Thymus (tissue), 11 donors: Measurements from ENCODE around the gene EYS. TPM values are rescaled to one million over a fixed set of nuclear protein-coding genes. Genes with fewer than 3 reads are reported as not detected.

ENCODE experiments used
- DNase-seq, 9 donors: peaks; one replicate each; pipeline ENCODE4 v3.0.0-alpha.2; 2013; ENCODE audit warnings: low spot score in 9 of 9, low read depth in 6 of 9, missing footprints in 1 of 9
- H3K27ac ChIP-seq, 2 donors: one replicate each; pipeline ENCODE4 v1.5.1; 2013; ENCODE audit warnings: control low read depth in 1 of 2, low read depth in 1 of 2, low read length in 1 of 2, mild to moderate bottlenecking in 1 of 2, moderate library complexity in 1 of 2
- H3K27me3 ChIP-seq, 2 donors: one replicate each; pipeline ENCODE4 v1.5.1; 2013; ENCODE audit warnings: low read length in 1 of 2; ENCODE audit not compliant: control insufficient read depth in 2 of 2, insufficient read depth in 1 of 2
- H3K36me3 ChIP-seq, 2 donors: one replicate each; pipeline ENCODE4 v1.5.1; 2013; ENCODE audit warnings: low read length in 1 of 2, mild to moderate bottlenecking in 1 of 2, moderate library complexity in 1 of 2; ENCODE audit not compliant: control insufficient read depth in 2 of 2, insufficient read depth in 2 of 2
- H3K4me1 ChIP-seq, 2 donors: one replicate each; pipeline ENCODE4 v1.5.1; 2013; ENCODE audit warnings: low read length in 2 of 2; ENCODE audit not compliant: control insufficient read depth in 2 of 2, insufficient read depth in 2 of 2
- H3K4me3 ChIP-seq, 2 donors: one replicate each; pipeline ENCODE4 v1.5.1; 2013; ENCODE audit warnings: low read length in 2 of 2, control low read depth in 1 of 2, mild to moderate bottlenecking in 1 of 2
- H3K9me3 ChIP-seq, 2 donors: one replicate each; pipeline ENCODE4 v1.5.1; 2013; ENCODE audit warnings: low read length in 1 of 2, mild to moderate bottlenecking in 1 of 2; ENCODE audit not compliant: control insufficient read depth in 2 of 2, insufficient read depth in 1 of 2
- WGBS: extraction: QIAGEN DNeasy Blood & Tissue Kit; methylation state at CpG from one replicate; pipeline ENCODE4 v1.1.7; 2013; 5-methylcytosine and 5-hydroxymethylcytosine counted together
- polyA plus RNA-seq: library from polyadenylated mRNA; stranded (reverse); fragments of 200-250 nt; gene quantifications from one replicate; pipeline ENCODE4 v1.2.3, GENCODE V29; 2013
- total RNA-seq: library from RNA; stranded (reverse); fragments of 120-200 nt; gene quantifications from one replicate; pipeline ENCODE4 v1.2.4, GENCODE V29; 2013
- donor health status: healthy.

EYS gene
- total and polyA plus RNA-seq, 2 donors, result 0.05 to 0.28 TPM

DNA sequence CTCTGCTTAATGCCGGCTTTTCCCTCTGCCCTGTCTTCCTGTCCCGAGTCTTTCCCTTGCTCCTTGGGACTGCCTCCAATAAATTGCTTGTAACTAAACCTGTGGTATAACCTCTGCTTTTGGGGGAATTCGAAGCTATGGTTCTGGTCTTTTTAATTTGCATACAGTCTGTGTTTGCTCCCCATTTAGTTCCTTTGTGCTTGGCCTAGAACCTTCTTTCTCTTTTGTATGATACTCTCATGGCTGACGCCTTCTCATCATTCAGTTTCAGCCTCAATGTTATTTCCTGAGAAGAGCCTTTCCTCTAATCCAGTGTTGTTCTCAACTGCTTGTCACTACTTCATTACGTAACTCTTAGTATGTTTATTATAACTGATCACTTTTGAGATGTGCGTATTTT, 1823.4 kb downstream of the EYS start:
- DNase-seq, result no peak
- Histone ChIP-seq H3K27ac (no peak overlapping the region), H3K4me3 (no peak overlapping the region), H3K9me3 (peaks cover 1 to 11% of the 10 kb centered on the region in 2 donors), H3K36me3 (no peaks in the 10 kb centered on the region), H3K4me1 (no peaks in the 10 kb centered on the region), H3K27me3 (no peaks in the 10 kb centered on the region)
- 96% methylated on average over 6 of the region's 6 CpGs for WGBS

- no peak for DNase-seq
- Histone ChIP-seq H3K4me3 (no peak overlapping the region), H3K27me3 (no peaks in the 10 kb centered on the region), H3K9me3 (peaks cover 1 to 7% of the 10 kb centered on the region in 2 donors), H3K36me3 (no peaks in the 10 kb centered on the region), H3K4me1 (no peaks in the 10 kb centered on the region), H3K27ac (no peak overlapping the region)
- 83% methylated on average over 4 of the region's 4 CpGs for WGBS
These were observed 1824.8 kb downstream of the EYS start for GRCh38 chr6:63882208-63882607.

DNA sequence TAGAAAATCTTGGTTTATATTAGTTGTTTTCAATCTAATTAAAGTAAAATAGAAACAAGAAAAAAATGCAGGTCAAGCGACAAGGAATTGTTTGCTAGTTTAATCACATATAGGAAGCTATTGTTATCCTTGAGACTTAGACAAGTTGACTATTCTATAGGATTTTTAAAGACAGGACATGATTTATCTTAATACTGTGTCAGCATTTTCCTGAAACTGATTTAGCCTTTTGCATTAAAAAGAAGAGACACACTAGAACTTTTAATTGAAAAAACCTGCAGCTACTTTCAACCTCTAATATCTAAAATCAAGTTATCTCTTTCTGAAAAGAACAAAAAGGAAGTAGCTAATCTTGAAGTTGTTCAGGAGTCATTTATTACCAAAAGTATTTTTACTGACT, 1825.2 kb downstream of the EYS start:
- WGBS, result 94% methylated on average over 1 of the region's 1 CpG

DNA sequence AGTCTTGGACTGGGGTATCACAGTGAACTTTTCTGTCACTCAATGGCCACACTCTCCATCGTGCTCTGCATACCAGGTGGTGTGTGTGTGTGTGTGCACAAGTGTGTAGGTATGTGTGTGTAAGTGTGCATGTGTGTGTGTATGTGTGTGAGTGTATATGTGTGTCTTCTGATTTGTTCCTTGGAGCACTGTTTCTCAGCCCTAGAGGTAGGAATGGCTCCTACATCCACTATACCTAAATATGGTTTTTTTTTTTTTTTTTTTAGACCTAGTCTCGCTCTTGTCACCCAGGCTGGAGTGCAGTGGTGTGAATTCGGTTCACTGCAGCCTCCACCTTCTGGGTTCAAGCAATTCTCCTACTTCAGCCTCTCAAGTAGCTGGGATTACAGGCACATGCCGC, 1834.8 kb downstream of the EYS start:
- no peak for DNase-seq
- WGBS, result 94% methylated on average over 4 of the region's 4 CpGs
- Histone ChIP-seq H3K4me3 (no peak overlapping the region), H3K27me3 (no peaks in the 10 kb centered on the region), H3K9me3 (no peaks in the 10 kb centered on the region), H3K27ac (no peak overlapping the region), H3K4me1 (no peaks in the 10 kb centered on the region), H3K36me3 (no peaks in the 10 kb centered on the region)

More for the DNA sequence above, 1825.2 kb downstream of the EYS start:
- H3K4me3 ChIP-seq, result no peak overlapping the region
- H3K27me3 ChIP-seq, result no peaks in the 10 kb centered on the region
- H3K36me3 ChIP-seq, result no peaks in the 10 kb centered on the region
- H3K27ac ChIP-seq, result no peak overlapping the region
- DNase-seq, result no peak
- no peaks in the 10 kb centered on the region for H3K4me1 ChIP-seq
- peaks cover 1 to 7% of the 10 kb centered on the region in 2 donors for H3K9me3 ChIP-seq

DNA sequence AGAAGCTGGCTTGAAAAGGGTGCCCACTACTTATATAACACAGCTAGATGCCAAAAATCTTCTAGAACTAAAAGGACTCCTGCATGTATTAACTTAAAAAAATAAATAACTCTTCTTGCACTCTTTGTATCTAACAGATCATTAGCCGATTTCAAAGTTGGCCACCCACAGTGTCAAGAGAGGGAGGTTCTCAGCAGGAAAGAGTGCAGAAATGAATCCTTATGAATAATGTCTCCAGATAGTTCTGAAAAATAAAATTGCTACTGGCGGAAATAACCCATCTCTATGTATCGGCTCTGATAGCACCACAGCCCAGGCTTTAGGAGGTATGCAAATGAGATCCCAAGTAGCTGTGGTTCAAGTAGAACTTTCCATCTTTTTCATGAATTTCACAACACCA, 1838.7 kb downstream of the EYS start:
- Histone ChIP-seq H3K9me3 (no peaks in the 10 kb centered on the region), H3K4me3 (no peak overlapping the region), H3K27me3 (no peaks in the 10 kb centered on the region), H3K4me1 (no peaks in the 10 kb centered on the region), H3K27ac (no peak overlapping the region), H3K36me3 (no peaks in the 10 kb centered on the region)
- WGBS, result 95% methylated on average over 3 of the region's 3 CpGs
- no peak for DNase-seq

- 89% methylated on average over 4 of the region's 4 CpGs for WGBS
- H3K27ac ChIP-seq, result no peak overlapping the region
- H3K4me3 ChIP-seq, result no peak overlapping the region
- DNase-seq, result no peak
- H3K36me3 ChIP-seq, result no peaks in the 10 kb centered on the region
- H3K9me3 ChIP-seq, result no peaks in the 10 kb centered on the region
- H3K4me1 ChIP-seq, result no peaks in the 10 kb centered on the region
- H3K27me3 ChIP-seq, result no peaks in the 10 kb centered on the region
These were observed 1842.2 kb downstream of the EYS start for GRCh38 chr6:63864671-63865318.

DNA sequence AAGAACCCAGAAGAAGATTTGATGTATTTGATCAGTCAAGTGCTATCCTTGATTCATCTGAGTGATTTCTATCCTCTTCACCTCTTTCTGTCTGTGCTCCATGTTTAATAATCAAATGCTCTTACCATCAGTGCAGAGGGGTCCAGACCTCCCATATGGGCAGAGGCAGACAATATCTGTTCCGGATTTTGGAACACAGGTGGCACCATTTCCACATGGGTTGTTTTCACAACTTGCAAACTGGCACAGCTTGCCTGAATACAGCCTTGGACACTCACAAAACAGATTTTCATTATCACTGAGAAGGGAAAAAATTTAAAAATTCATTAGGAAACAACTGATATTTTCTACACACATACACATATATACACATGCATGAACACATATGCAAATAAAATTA, 1843.0 kb downstream of the EYS start:
- 88% methylated on average over 1 of the region's 1 CpG for WGBS
- no peak overlapping the region for H3K27ac ChIP-seq
- no peaks in the 10 kb centered on the region for H3K9me3 ChIP-seq

DNA sequence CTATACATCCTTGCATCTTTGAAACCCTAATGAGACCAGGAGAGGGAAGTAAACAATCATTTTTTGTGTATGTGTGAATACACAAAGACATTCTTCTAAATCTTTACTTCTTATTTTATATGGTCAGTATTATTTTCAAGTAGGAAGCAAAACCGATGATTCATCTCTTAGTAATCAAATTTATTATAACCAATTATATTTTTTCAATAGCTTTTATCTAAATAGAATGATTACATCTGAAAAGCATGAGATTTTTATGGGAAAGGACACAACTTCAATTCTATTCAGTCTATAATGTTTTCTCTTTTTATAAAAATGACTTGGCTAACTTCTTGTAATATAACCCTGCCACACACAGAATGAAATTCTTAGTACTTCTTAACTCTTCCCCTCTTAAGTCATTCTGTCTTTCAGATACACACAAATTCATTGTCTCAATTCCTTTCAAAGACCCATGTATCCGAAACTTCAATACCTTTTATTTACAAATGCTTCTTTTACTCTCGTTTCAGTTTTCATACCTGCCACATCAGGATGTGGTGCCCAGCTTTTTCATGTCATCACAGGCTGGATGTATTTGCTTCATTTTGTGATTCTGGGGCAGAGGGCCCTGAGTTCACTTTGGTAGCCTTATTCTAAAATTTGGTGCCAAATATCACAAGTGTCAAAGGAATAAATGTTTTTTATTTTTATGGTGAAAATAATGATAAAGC, 1844.4 kb downstream of the EYS start:
- H3K4me1 ChIP-seq, result no peaks in the 10 kb centered on the region
- no peak overlapping the region for H3K4me3 ChIP-seq
- 95% methylated on average over 3 of the region's 3 CpGs for WGBS
- no peaks in the 10 kb centered on the region for H3K9me3 ChIP-seq
- no peaks in the 10 kb centered on the region for H3K36me3 ChIP-seq
- DNase-seq, result no peak
- no peaks in the 10 kb centered on the region for H3K27me3 ChIP-seq
- no peak overlapping the region for H3K27ac ChIP-seq

More for the DNA sequence above, 1843.0 kb downstream of the EYS start:
- H3K36me3 ChIP-seq, result no peaks in the 10 kb centered on the region
- no peaks in the 10 kb centered on the region for H3K4me1 ChIP-seq
- H3K27me3 ChIP-seq, result no peaks in the 10 kb centered on the region
- H3K4me3 ChIP-seq, result no peak overlapping the region
- DNase-seq, result no peak

- Histone ChIP-seq H3K9me3 (no peaks in the 10 kb centered on the region), H3K4me3 (no peak overlapping the region), H3K27me3 (no peaks in the 10 kb centered on the region), H3K27ac (no peak overlapping the region), H3K4me1 (no peaks in the 10 kb centered on the region), H3K36me3 (no peaks in the 10 kb centered on the region)
- no peak for DNase-seq
- WGBS, result 81% methylated on average over 4 of the region's 4 CpGs
These were observed 1847.5 kb downstream of the EYS start for GRCh38 chr6:63859528-63859927.
